ENCODE measurements around the gene KCNQ5. TPM values are rescaled to one million over a fixed set of nuclear protein-coding genes. Genes with fewer than 3 reads are reported as not detected.

The KCNQ5 gene
- total RNA-seq, 1 experiment from 2014 or later: 17.8 TPM

DNA sequence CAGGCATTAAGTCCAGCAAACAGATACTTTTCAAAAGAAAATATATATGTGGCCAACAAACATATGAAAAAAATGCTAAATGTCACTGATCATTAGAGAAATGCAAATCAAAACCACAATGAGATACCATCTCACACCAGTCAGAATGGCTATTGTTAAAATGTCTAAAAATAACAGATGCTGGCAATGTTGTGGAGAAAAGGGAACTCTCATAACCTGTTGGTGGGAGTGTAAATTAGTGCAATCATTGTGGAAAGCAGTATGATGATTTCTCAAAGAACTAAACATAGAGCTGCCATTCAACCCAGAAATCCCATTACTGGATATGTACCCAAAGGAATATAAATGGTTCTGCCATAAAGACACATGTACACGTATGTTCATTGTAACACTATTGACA, 20.6 kb downstream of the KCNQ5 start:
- Histone ChIP-seq H3K9me3 (ENCODE audit: low read depth, low read length, poor library complexity, severe bottlenecking) (no peaks in the 10 kb centered on the region), H3K27ac (ENCODE audit: low read depth, low read length, poor library complexity, severe bottlenecking) (no peak overlapping the region), H3K4me3 (ENCODE audit: low read depth, low read length, poor library complexity, severe bottlenecking) (no peak overlapping the region), H3K36me3 (ENCODE audit: insufficient read depth, low read length, poor library complexity, severe bottlenecking) (no peaks in the 10 kb centered on the region), H3K27me3 (replicated peaks; ENCODE audit: insufficient read depth, low read depth, low read length, poor library complexity) (no peaks in the 10 kb centered on the region), H3K4me1 (ENCODE audit: insufficient read depth, low read length, poor library complexity, severe bottlenecking) (peaks cover 35% of the 10 kb centered on the region)
- DNase-seq (ENCODE audit: low spot score): no peak
- BruUV-seq (replicated peaks): no TSS peak
- POLR2A ChIA-PET (ENCODE audit: low non-redundant PET): no interaction called here
- CTCF ChIA-PET: interaction anchor here (0.6 kb wide), 1 partner anchor 1212 kb away, joined by 3 read pairs; no protein-coding TSS in a partner anchor
- TF ChIP-seq EZH2 (IDR thresholded peaks at IDR 0.05; ENCODE audit: borderline replicate concordance, low read depth, low read length, poor library complexity, severe bottlenecking): no peak
- TF ChIP-seq, protein P1, sequence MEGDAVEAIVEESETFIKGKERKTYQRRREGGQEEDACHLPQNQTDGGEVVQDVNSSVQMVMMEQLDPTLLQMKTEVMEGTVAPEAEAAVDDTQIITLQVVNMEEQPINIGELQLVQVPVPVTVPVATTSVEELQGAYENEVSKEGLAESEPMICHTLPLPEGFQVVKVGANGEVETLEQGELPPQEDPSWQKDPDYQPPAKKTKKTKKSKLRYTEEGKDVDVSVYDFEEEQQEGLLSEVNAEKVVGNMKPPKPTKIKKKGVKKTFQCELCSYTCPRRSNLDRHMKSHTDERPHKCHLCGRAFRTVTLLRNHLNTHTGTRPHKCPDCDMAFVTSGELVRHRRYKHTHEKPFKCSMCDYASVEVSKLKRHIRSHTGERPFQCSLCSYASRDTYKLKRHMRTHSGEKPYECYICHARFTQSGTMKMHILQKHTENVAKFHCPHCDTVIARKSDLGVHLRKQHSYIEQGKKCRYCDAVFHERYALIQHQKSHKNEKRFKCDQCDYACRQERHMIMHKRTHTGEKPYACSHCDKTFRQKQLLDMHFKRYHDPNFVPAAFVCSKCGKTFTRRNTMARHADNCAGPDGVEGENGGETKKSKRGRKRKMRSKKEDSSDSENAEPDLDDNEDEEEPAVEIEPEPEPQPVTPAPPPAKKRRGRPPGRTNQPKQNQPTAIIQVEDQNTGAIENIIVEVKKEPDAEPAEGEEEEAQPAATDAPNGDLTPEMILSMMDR (conservative IDR thresholded peaks at IDR 0.05; ENCODE audit: low read depth, low read length): no peak
- intact Hi-C loops (cut with micrococcal nuclease; ENCODE audit: unreplicated experiment): loop anchor here (5.0 kb wide), 1 partner anchor 405 kb away; no protein-coding TSS in a partner anchor

DNA sequence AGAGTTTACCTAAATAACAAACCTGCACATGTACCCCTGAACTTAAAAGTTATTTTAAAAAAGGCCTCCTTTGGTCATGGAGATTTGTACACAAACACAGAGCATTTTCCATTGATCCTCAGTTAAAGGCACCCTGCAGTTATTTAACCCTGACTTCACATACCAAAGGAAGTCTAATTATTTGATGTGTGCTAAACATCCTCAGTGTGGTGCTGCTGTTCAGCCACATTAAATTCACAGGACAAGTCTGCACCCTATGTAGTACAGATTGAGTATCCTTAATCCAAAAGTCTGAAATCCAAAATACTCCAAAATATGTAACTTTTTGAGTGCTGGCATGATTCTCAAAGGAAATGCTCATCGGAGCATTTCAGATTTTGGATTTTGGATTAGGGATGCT, 21.4 kb downstream of the KCNQ5 start:
- no TSS peak for BruUV-seq (replicated peaks)
- H3K27ac ChIP-seq (ENCODE audit: low read depth, low read length, poor library complexity, severe bottlenecking): no peak overlapping the region
- POLR2A ChIA-PET (ENCODE audit: low non-redundant PET): no interaction called here
- intact Hi-C loops (cut with micrococcal nuclease; ENCODE audit: unreplicated experiment): loop anchor here (5.0 kb wide), 1 partner anchor 404 kb away; no protein-coding TSS in a partner anchor
- peak; percentile 65 for DNase-seq (ENCODE audit: low spot score)
- no peak overlapping the region for H3K4me3 ChIP-seq (ENCODE audit: low read depth, low read length, poor library complexity, severe bottlenecking)
- TF ChIP-seq, protein P1 (conservative IDR thresholded peaks at IDR 0.05; ENCODE audit: low read depth, low read length): peak; percentile 51
- TF ChIP-seq EZH2 (IDR thresholded peaks at IDR 0.05; ENCODE audit: borderline replicate concordance, low read depth, low read length, poor library complexity, severe bottlenecking): no peak
- H3K27me3 ChIP-seq (replicated peaks; ENCODE audit: insufficient read depth, low read depth, low read length, poor library complexity): no peaks in the 10 kb centered on the region
- no peaks in the 10 kb centered on the region for H3K9me3 ChIP-seq (ENCODE audit: low read depth, low read length, poor library complexity, severe bottlenecking)
- CTCF ChIA-PET: no interaction called here
- no peaks in the 10 kb centered on the region for H3K36me3 ChIP-seq (ENCODE audit: insufficient read depth, low read length, poor library complexity, severe bottlenecking)
- H3K4me1 ChIP-seq (ENCODE audit: insufficient read depth, low read length, poor library complexity, severe bottlenecking): peaks cover 31% of the 10 kb centered on the region

DNA sequence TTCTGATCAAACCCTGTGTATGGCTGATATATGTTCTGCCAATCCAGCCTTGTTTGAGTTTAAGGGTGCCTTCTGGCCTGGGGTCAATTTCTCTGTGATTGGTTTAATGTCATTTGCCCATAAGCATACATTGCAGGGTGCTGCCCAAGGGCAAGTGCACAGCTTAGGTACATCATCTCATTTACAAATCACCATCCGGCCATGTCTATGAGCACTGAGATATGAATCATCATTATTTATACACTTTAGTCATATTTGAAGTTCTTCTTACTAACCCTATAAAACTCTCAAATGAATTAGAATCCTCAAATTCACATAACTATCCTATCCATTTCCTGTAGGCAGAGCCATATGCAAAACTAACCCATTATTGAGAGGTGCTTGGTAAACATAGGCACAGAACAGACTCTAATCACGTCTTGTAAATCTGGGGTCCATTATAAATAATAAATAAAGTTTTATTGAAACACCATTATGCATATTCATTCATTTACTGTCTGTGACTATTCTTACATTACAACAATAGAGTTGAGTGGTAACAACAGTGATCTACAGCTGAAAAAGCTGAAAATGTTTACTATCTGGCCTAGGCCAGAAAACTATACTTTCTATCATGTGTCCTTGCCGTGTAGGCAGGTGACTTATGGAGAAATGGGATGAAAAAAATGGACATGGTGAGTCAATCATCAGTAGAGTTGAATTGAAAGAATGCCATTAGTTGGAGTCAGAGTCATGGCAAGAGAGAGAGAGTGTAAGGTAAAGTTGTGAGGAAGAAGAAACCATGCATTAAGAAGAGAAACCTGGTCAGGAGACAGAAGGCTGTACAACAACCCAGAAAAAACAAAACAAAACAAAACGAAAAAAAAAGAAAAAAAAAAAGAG, 25.0 kb downstream of the KCNQ5 start:
- POLR2A ChIA-PET (ENCODE audit: low non-redundant PET): no interaction called here
- TF ChIP-seq, protein P1 (conservative IDR thresholded peaks at IDR 0.05; ENCODE audit: low read depth, low read length): no peak
- TF ChIP-seq EZH2 (IDR thresholded peaks at IDR 0.05; ENCODE audit: borderline replicate concordance, low read depth, low read length, poor library complexity, severe bottlenecking): no peak
- no TSS peak for BruUV-seq (replicated peaks)
- no peak overlapping the region for H3K27ac ChIP-seq (ENCODE audit: low read depth, low read length, poor library complexity, severe bottlenecking)
- no peak overlapping the region for H3K4me3 ChIP-seq (ENCODE audit: low read depth, low read length, poor library complexity, severe bottlenecking)
- peaks cover 23% of the 10 kb centered on the region for H3K4me1 ChIP-seq (ENCODE audit: insufficient read depth, low read length, poor library complexity, severe bottlenecking)
- intact Hi-C loops (cut with micrococcal nuclease; ENCODE audit: unreplicated experiment): no loop called here
- H3K36me3 ChIP-seq (ENCODE audit: insufficient read depth, low read length, poor library complexity, severe bottlenecking): no peaks in the 10 kb centered on the region
- no peaks in the 10 kb centered on the region for H3K27me3 ChIP-seq (replicated peaks; ENCODE audit: insufficient read depth, low read depth, low read length, poor library complexity)
- no peaks in the 10 kb centered on the region for H3K9me3 ChIP-seq (ENCODE audit: low read depth, low read length, poor library complexity, severe bottlenecking)
- no peak for DNase-seq (ENCODE audit: low spot score)
- CTCF ChIA-PET: no interaction called here
